Measurements from ENCODE around the gene ALPP. TPM values are rescaled to one million over a fixed set of nuclear protein-coding genes. Genes with fewer than 3 reads are reported as not detected.

Gene ALPP
- total and polyA plus RNA-seq, 2 donors (not counting 3 experiments of a cell fraction or from before 2014, with no cell fraction given): not detected

DNA sequence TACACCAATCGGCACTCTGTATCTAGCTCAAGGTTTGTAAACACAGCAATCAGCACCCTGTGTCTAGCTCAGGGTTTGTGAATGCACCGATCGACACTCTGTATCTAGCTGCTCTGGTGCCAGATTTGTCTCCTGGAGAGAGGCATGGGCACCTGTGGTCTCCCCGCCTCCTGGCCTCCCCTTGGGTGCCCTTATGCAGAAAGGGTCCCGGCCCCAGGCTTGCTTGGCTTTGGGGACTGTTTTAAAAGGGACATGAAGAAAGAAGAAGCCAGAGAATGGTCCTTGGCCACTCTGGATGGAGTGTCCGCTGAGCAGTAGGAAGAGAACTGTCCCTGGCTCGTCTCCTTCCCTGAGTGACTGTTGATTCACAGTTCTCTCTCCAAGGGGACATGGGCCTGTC is 11.5 kb upstream of the ALPP start:
- TF ChIP-seq, protein P1, sequence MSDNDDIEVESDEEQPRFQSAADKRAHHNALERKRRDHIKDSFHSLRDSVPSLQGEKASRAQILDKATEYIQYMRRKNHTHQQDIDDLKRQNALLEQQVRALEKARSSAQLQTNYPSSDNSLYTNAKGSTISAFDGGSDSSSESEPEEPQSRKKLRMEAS (IDR thresholded peaks at IDR 0.05; ENCODE audit: insufficient read depth, insufficient read length): no peak
- TF ChIP-seq EZH2 (IDR thresholded peaks at IDR 0.05; ENCODE audit: borderline replicate concordance, low read depth, low read length, severe bottlenecking): no peak
- ChIA-PET POLR2A (no interaction called here), CTCF (interaction anchor here (1.1 to 3.6 kb wide), 3 partner anchors 11 to 72 kb away, joined by 3 to 13 read pairs (median 7); partner anchors contain the start of gene ALPP)
- H3K9me1 ChIP-seq (replicated peaks; ENCODE audit: control insufficient read depth, extremely low read depth, insufficient read depth, low read length): no peaks in the 10 kb centered on the region
- no TSS peak for BruUV-seq (replicated peaks)
- H3K79me2 ChIP-seq (ENCODE audit: control insufficient read depth, insufficient read depth, low read length): no peaks in the 10 kb centered on the region
- H4K20me1 ChIP-seq (replicated peaks; ENCODE audit: control insufficient read depth, extremely low read depth, insufficient read depth, low read length): no peaks in the 10 kb centered on the region
- H3K4me2 ChIP-seq (ENCODE audit: insufficient read depth, low read length): no peak overlapping the region
- no peaks in the 10 kb centered on the region for H3K4me1 ChIP-seq (ENCODE audit: control insufficient read depth, extremely low read depth, insufficient read depth, low read length)
- H3K9ac ChIP-seq (replicated peaks; ENCODE audit: extremely low read depth, insufficient read depth, low read length): no peak overlapping the region
- no peaks in the 10 kb centered on the region for H3K27me3 ChIP-seq (ENCODE audit: control insufficient read depth in 2 of 2, insufficient read depth in 2 of 2, low read length in 2 of 2)
- intact Hi-C loops (cut with micrococcal nuclease): loop anchor here (1.0 kb wide), 1 partner anchor 73 kb away; no protein-coding TSS in a partner anchor
- FAIRE-seq (no peak), DNase-seq (ENCODE audit: low read depth, low spot score) (no peak)
- H3K4me3 ChIP-seq (replicated peaks in 1 of 3; ENCODE audit: insufficient read depth in 1 of 3, low read depth in 1 of 3, low read length in 3 of 3): no peak overlapping the region
- no peaks in the 10 kb centered on the region for H3K36me3 ChIP-seq (ENCODE audit: control insufficient read depth in 2 of 2, extremely low read depth in 1 of 2, insufficient read depth in 2 of 2, low read length in 2 of 2)
- no peak overlapping the region for H2AFZ ChIP-seq (ENCODE audit: low read depth, low read length)
- H3K9me3 ChIP-seq (replicated peaks; ENCODE audit: control insufficient read depth, insufficient read depth, low read length): no peaks in the 10 kb centered on the region
- dilution Hi-C loops (cut with MboI; ENCODE audit: extremely low pct_ligation_motif_present, low sequenced_read_pairs): no loop called here
- H3K27ac ChIP-seq (ENCODE audit: insufficient read depth, low read depth, low read length): no peak overlapping the region

DNA sequence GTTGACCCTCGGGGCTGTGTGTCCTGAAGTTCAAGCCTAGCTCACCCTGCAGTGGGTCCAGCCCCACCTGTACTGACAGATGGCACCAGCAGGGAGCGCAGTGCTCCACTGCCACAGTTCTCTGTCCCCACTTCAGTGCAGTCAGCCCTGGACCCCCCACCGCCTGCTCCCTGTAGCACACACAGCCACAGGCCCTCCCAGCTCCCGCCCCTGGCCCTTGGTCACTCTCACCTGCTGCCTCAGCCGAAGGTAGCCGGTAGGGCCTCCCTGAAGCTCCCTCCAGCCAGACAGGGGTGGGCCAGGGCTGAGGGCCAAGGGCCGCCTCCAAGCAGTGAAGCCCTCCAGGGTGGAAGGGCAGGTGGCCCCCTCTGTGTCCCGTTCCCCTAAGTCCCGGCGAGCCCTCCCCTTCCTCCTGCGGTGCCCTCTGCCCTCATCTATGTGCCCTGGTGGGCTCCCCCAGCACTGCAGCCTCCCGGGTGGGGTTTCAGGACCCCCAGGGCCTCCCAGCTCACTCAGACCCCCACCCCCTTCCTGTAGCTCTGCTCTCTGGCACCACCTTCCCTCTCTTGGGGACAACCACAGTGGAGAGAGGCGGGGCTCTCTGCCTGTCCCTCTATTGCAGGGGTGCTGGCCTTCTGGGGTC is 10.8 kb upstream of the ALPP start:
- FAIRE-seq: no peak
- H2AFZ ChIP-seq (ENCODE audit: low read depth, low read length): no peak overlapping the region
- no peak overlapping the region for H3K4me2 ChIP-seq (ENCODE audit: insufficient read depth, low read length)
- intact Hi-C loops (cut with micrococcal nuclease): loop anchor here (1.0 kb wide), 1 partner anchor 73 kb away; no protein-coding TSS in a partner anchor
- BruUV-seq (replicated peaks): no TSS peak
- dilution Hi-C loops (cut with MboI; ENCODE audit: extremely low pct_ligation_motif_present, low sequenced_read_pairs): no loop called here
- H3K4me1 ChIP-seq (ENCODE audit: control insufficient read depth, extremely low read depth, insufficient read depth, low read length): no peaks in the 10 kb centered on the region
- ChIA-PET CTCF (interaction anchor here (0.8 to 3.6 kb wide), 4 partner anchors 10 to 75 kb away, joined by 3 to 13 read pairs (median 5); partner anchors contain the start of gene ALPP), POLR2A (no interaction called here)
- no peaks in the 10 kb centered on the region for H3K9me3 ChIP-seq (replicated peaks; ENCODE audit: control insufficient read depth, insufficient read depth, low read length)
- no peaks in the 10 kb centered on the region for H4K20me1 ChIP-seq (replicated peaks; ENCODE audit: control insufficient read depth, extremely low read depth, insufficient read depth, low read length)
- no peak overlapping the region for H3K4me3 ChIP-seq (replicated peaks in 1 of 3; ENCODE audit: insufficient read depth in 1 of 3, low read depth in 1 of 3, low read length in 3 of 3)
- no peak overlapping the region for H3K9ac ChIP-seq (replicated peaks; ENCODE audit: extremely low read depth, insufficient read depth, low read length)
- no peak for DNase-seq (ENCODE audit: low read depth, low spot score)
- no peaks in the 10 kb centered on the region for H3K9me1 ChIP-seq (replicated peaks; ENCODE audit: control insufficient read depth, extremely low read depth, insufficient read depth, low read length)
- no peaks in the 10 kb centered on the region for H3K79me2 ChIP-seq (ENCODE audit: control insufficient read depth, insufficient read depth, low read length)
- H3K27me3 ChIP-seq (ENCODE audit: control insufficient read depth in 2 of 2, insufficient read depth in 2 of 2, low read length in 2 of 2): peaks cover 0 to 6% of the 10 kb centered on the region in 2 experiments
- TF ChIP-seq, protein P2, sequence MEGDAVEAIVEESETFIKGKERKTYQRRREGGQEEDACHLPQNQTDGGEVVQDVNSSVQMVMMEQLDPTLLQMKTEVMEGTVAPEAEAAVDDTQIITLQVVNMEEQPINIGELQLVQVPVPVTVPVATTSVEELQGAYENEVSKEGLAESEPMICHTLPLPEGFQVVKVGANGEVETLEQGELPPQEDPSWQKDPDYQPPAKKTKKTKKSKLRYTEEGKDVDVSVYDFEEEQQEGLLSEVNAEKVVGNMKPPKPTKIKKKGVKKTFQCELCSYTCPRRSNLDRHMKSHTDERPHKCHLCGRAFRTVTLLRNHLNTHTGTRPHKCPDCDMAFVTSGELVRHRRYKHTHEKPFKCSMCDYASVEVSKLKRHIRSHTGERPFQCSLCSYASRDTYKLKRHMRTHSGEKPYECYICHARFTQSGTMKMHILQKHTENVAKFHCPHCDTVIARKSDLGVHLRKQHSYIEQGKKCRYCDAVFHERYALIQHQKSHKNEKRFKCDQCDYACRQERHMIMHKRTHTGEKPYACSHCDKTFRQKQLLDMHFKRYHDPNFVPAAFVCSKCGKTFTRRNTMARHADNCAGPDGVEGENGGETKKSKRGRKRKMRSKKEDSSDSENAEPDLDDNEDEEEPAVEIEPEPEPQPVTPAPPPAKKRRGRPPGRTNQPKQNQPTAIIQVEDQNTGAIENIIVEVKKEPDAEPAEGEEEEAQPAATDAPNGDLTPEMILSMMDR (IDR thresholded peaks at IDR 0.05; ENCODE audit: extremely low read depth in 1 of 2, insufficient read depth in 1 of 2, low read depth in 1 of 2, low read length in 2 of 2): peak; percentile 6 to 32
- no peak for TF ChIP-seq POLR2AphosphoS5 (IDR thresholded peaks at IDR 0.05; ENCODE audit: insufficient read depth, low read depth, low read length)
- no peak for TF ChIP-seq EZH2 (IDR thresholded peaks at IDR 0.05; ENCODE audit: borderline replicate concordance, low read depth, low read length, severe bottlenecking)
- no peak for TF ChIP-seq POLR2A (IDR thresholded peaks at IDR 0.05; ENCODE audit: low read depth, low read length)
- TF ChIP-seq, protein P1 (IDR thresholded peaks at IDR 0.05; ENCODE audit: insufficient read depth, insufficient read length): no peak
- H3K36me3 ChIP-seq (ENCODE audit: control insufficient read depth in 2 of 2, extremely low read depth in 1 of 2, insufficient read depth in 2 of 2, low read length in 2 of 2): no peaks in the 10 kb centered on the region
- no peak overlapping the region for H3K27ac ChIP-seq (ENCODE audit: insufficient read depth, low read depth, low read length)
